Liver (tissue), 9 donors: ENCODE measurements around the gene TEC. TPM values are rescaled to one million over a fixed set of nuclear protein-coding genes. Genes with fewer than 3 reads are reported as not detected.

Source experiments
- DNase-seq: peaks from one replicate; pipeline ENCODE4 v3.0.0-alpha.2; 2017; ENCODE audit warnings: low spot score
- H3K27ac ChIP-seq, 2 donors: one replicate each; pipeline ENCODE4 v1.7.0; 2013; ENCODE audit warnings: inconsistent platforms in 2 of 2, low read length in 2 of 2, control low read depth in 1 of 2, low read depth in 1 of 2, mild to moderate bottlenecking in 1 of 2
- H3K27me3 ChIP-seq, 4 donors: one replicate each; pipeline versions ENCODE4 v1.6.1 to v1.7.0; 2013; ENCODE audit warnings: low read length in 3 of 4, inconsistent platforms in 1 of 4, mild to moderate bottlenecking in 1 of 4, moderate library complexity in 1 of 4; ENCODE audit not compliant: control insufficient read depth in 4 of 4, insufficient read depth in 4 of 4
- H3K36me3 ChIP-seq, 4 donors: one replicate each; pipeline versions ENCODE4 v1.6.1 to v1.7.0; 2013; ENCODE audit warnings: low read length in 3 of 4, mild to moderate bottlenecking in 3 of 4, low read depth in 1 of 4, moderate library complexity in 1 of 4; ENCODE audit not compliant: control insufficient read depth in 4 of 4, insufficient read depth in 3 of 4
- H3K4me1 ChIP-seq, 4 donors: one replicate each; pipeline versions ENCODE4 v1.6.1 to v1.7.0; 2013; ENCODE audit warnings: low read length in 3 of 4, mild to moderate bottlenecking in 3 of 4, moderate library complexity in 1 of 4; ENCODE audit not compliant: control insufficient read depth in 4 of 4, insufficient read depth in 4 of 4
- H3K4me3 ChIP-seq, 3 donors: one replicate each; pipeline versions ENCODE4 v1.6.1 to v1.7.0; 2013; ENCODE audit warnings: low read length in 3 of 3, control low read depth in 1 of 3, low read depth in 1 of 3, mild to moderate bottlenecking in 1 of 3
- H3K9ac ChIP-seq, 2 donors: one replicate each; pipeline ENCODE4 v1.7.0; 2013; ENCODE audit warnings: low read length in 2 of 2, mild to moderate bottlenecking in 2 of 2, moderate library complexity in 2 of 2, control low read depth in 1 of 2, low read depth in 1 of 2
- H3K9me3 ChIP-seq, 4 donors: one replicate each; pipeline versions ENCODE4 v1.6.1 to v1.7.0; 2013; ENCODE audit warnings: low read length in 3 of 4; ENCODE audit not compliant: control insufficient read depth in 4 of 4
- CTCF ChIP-seq: fragments of 150-350 bp; IDR thresholded peaks from 2 replicates; pipeline ENCODE4 v1.5.1; 2017; ENCODE audit warnings: improper control_type of control experiment, low read depth, low read length; ENCODE audit not compliant: missing input control
- FOXA1 ChIP-seq: IDR thresholded peaks from 2 replicates; pipeline ENCODE4 v1.6.1; 2016; ENCODE audit warnings: antibody characterized with exemption
- FOXA2 ChIP-seq: IDR thresholded peaks from 2 replicates; pipeline ENCODE4 v1.6.1; 2016; ENCODE audit warnings: antibody characterized with exemption
- HNF4G ChIP-seq: IDR thresholded peaks from 2 replicates; pipeline ENCODE4 v1.6.1; 2016; ENCODE audit warnings: antibody characterized with exemption
- JUND ChIP-seq, 2 donors: IDR thresholded peaks; 2 replicates each; pipeline ENCODE4 v1.6.1; 2016; ENCODE audit warnings: antibody characterized with exemption in 2 of 2
- NR2F2 ChIP-seq: IDR thresholded peaks from 2 replicates; pipeline ENCODE4 v1.6.1; 2016; ENCODE audit warnings: antibody characterized with exemption
- RAD21 ChIP-seq, 2 donors: IDR thresholded peaks; 2 replicates each; pipeline ENCODE4 v1.6.1; 2016; ENCODE audit warnings: antibody characterized with exemption in 2 of 2, mild to moderate bottlenecking in 2 of 2
- SP1 ChIP-seq: IDR thresholded peaks from 2 replicates; pipeline ENCODE4 v1.6.1; 2018; ENCODE audit warnings: antibody characterized with exemption, mild to moderate bottlenecking
- TAF1 ChIP-seq: conservative IDR thresholded peaks from 2 replicates; pipeline ENCODE4 v1.6.1; 2016; ENCODE audit warnings: antibody characterized with exemption, mild to moderate bottlenecking
- YY1 ChIP-seq: IDR thresholded peaks from 2 replicates; pipeline ENCODE4 v1.6.1; 2016; ENCODE audit warnings: antibody characterized with exemption, mild to moderate bottlenecking
- WGBS: extraction: QIAGEN DNeasy Blood & Tissue Kit; methylation state at CpG from one replicate; pipeline ENCODE4 v1.1.7; 2013; 5-methylcytosine and 5-hydroxymethylcytosine counted together
- polyA plus RNA-seq, 2 donors: library from polyadenylated mRNA; stranded (reverse) in 1 of 2; unstranded in 1 of 2; fragments of 200-250 nt in 1 of 2; fragments of >200 nt in 1 of 2; fragmentation: Nextera tagmentation in 1 of 2; extraction: Ambion mirVana in 1 of 2; gene quantifications; one replicate each; pipeline versions ENCODE4 v1.2.1 to v1.2.3, GENCODE V29; 2013 to 2015
- total RNA-seq, 2 donors: library from RNA; depleted of rRNA; stranded (reverse); fragments of >200 nt; gene quantifications; one replicate each; pipeline ENCODE4 v1.2.3, GENCODE V29; 2014
- TF ChIP-seq, protein P1 (sequence below): IDR thresholded peaks from 2 replicates; pipeline ENCODE4 v1.6.1; 2016; ENCODE audit warnings: antibody characterized with exemption
- TF ChIP-seq, protein P2 (sequence below): IDR thresholded peaks from 2 replicates; pipeline ENCODE4 v1.6.1; 2016; ENCODE audit warnings: antibody characterized with exemption, mild to moderate bottlenecking
- TF ChIP-seq, protein P3 (sequence below): IDR thresholded peaks from 2 replicates; pipeline ENCODE4 v1.6.1; 2016; ENCODE audit warnings: antibody characterized with exemption
- TF ChIP-seq, protein P4 (sequence below): IDR thresholded peaks from 2 replicates; pipeline ENCODE4 v1.6.1; 2016; ENCODE audit warnings: antibody characterized with exemption
- donor health status: healthy.
- donor health status: healthy.
- donor health status: healthy.
- donor health status: healthy.
- donor health status: healthy.

The TEC gene
- total and polyA plus RNA-seq, 4 donors: 1.1 to 4.7 (median 2.0) TPM

- Histone ChIP-seq H3K27ac (no peak overlapping the region), H3K9me3 (no peaks in the 10 kb centered on the region), H3K4me1 (no peaks in the 10 kb centered on the region), H3K4me3 (no peak overlapping the region), H3K36me3 (no peaks in the 10 kb centered on the region), H3K9ac (no peak overlapping the region), H3K27me3 (no peaks in the 10 kb centered on the region)
- no peak for DNase-seq
- 92% methylated on average over 6 of the region's 6 CpGs for WGBS
- TF ChIP-seq RAD21 (IDR thresholded peaks at IDR 0.05) (no peak), NR2F2 (no peak), FOXA2 (no peak), TAF1 (no peak), FOXA1 (no peak), JUND (IDR thresholded peaks at IDR 0.05) (no peak), CTCF (no peak), YY1 (no peak), HNF4G (no peak)
- TF ChIP-seq, protein P1, sequence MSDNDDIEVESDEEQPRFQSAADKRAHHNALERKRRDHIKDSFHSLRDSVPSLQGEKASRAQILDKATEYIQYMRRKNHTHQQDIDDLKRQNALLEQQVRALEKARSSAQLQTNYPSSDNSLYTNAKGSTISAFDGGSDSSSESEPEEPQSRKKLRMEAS: no peak
- TF ChIP-seq, protein P2, sequence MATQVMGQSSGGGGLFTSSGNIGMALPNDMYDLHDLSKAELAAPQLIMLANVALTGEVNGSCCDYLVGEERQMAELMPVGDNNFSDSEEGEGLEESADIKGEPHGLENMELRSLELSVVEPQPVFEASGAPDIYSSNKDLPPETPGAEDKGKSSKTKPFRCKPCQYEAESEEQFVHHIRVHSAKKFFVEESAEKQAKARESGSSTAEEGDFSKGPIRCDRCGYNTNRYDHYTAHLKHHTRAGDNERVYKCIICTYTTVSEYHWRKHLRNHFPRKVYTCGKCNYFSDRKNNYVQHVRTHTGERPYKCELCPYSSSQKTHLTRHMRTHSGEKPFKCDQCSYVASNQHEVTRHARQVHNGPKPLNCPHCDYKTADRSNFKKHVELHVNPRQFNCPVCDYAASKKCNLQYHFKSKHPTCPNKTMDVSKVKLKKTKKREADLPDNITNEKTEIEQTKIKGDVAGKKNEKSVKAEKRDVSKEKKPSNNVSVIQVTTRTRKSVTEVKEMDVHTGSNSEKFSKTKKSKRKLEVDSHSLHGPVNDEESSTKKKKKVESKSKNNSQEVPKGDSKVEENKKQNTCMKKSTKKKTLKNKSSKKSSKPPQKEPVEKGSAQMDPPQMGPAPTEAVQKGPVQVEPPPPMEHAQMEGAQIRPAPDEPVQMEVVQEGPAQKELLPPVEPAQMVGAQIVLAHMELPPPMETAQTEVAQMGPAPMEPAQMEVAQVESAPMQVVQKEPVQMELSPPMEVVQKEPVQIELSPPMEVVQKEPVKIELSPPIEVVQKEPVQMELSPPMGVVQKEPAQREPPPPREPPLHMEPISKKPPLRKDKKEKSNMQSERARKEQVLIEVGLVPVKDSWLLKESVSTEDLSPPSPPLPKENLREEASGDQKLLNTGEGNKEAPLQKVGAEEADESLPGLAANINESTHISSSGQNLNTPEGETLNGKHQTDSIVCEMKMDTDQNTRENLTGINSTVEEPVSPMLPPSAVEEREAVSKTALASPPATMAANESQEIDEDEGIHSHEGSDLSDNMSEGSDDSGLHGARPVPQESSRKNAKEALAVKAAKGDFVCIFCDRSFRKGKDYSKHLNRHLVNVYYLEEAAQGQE: no peak
- TF ChIP-seq, protein P3, sequence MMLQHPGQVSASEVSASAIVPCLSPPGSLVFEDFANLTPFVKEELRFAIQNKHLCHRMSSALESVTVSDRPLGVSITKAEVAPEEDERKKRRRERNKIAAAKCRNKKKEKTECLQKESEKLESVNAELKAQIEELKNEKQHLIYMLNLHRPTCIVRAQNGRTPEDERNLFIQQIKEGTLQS: no peak
Measured at GRCh38 chr4:48193096-48193836, 76.4 kb downstream of the TEC start.

DNA sequence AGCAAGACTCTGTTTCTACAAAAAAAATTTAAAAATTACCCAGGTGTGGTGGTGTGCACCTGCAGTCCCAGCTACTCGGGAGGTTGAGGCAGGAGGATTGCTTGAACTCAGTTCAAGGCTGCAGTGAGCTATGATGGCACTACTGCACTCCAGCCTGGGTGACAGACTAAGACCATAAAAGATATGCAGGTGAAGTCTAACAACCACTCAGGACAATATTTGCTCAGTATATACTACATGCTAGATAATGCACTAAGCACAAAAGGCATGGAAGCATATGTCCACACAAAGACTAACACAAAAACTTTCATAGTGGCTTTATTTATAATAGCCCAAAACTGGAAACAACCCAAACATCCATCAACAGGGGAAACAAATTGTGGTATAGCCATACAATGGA, 77.9 kb downstream of the TEC start:
- 95% methylated on average over 1 of the region's 1 CpG for WGBS

More for the DNA sequence above, 77.9 kb downstream of the TEC start:
- no peak for DNase-seq
- Histone ChIP-seq H3K27ac (no peak overlapping the region), H3K4me1 (no peaks in the 10 kb centered on the region), H3K9me3 (no peaks in the 10 kb centered on the region), H3K27me3 (no peaks in the 10 kb centered on the region), H3K36me3 (no peaks in the 10 kb centered on the region), H3K4me3 (no peak overlapping the region), H3K9ac (no peak overlapping the region)
- TF ChIP-seq, protein P4, sequence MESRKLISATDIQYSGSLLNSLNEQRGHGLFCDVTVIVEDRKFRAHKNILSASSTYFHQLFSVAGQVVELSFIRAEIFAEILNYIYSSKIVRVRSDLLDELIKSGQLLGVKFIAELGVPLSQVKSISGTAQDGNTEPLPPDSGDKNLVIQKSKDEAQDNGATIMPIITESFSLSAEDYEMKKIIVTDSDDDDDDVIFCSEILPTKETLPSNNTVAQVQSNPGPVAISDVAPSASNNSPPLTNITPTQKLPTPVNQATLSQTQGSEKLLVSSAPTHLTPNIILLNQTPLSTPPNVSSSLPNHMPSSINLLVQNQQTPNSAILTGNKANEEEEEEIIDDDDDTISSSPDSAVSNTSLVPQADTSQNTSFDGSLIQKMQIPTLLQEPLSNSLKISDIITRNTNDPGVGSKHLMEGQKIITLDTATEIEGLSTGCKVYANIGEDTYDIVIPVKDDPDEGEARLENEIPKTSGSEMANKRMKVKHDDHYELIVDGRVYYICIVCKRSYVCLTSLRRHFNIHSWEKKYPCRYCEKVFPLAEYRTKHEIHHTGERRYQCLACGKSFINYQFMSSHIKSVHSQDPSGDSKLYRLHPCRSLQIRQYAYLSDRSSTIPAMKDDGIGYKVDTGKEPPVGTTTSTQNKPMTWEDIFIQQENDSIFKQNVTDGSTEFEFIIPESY: no peak
- TF ChIP-seq JUND (IDR thresholded peaks at IDR 0.05) (no peak), NR2F2 (no peak), TAF1 (no peak), SP1 (no peak)
